Measurements from ENCODE around the gene RNF151.
"Not testable (repeated sequence)": the region's sequence is repeated elsewhere in the genome, so short reads cannot be mapped to it uniquely, and the experiment has no call there.

RNF151 gene, protein sequence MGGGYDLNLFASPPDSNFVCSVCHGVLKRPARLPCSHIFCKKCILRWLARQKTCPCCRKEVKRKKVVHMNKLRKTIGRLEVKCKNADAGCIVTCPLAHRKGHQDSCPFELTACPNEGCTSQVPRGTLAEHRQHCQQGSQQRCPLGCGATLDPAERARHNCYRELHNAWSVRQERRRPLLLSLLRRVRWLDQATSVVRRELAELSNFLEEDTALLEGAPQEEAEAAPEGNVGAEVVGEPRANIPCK

GRCh38 chr16:1966460-1966859 is at the start of gene RNF151:
Gene RNF151 (plus strand): TSS chr16:1966856. CDS start chr16:1966882, 26 bp downstream.
- DNase-seq, result no peak

GRCh38 chr16:1917056-1917664 is 49.5 kb upstream of the RNF151 start:
- no peak for DNase-seq

- DNase-seq, result no peak
Observed at GRCh38 chr16:1917665-1918350, 48.8 kb upstream of the RNF151 start.

DNA sequence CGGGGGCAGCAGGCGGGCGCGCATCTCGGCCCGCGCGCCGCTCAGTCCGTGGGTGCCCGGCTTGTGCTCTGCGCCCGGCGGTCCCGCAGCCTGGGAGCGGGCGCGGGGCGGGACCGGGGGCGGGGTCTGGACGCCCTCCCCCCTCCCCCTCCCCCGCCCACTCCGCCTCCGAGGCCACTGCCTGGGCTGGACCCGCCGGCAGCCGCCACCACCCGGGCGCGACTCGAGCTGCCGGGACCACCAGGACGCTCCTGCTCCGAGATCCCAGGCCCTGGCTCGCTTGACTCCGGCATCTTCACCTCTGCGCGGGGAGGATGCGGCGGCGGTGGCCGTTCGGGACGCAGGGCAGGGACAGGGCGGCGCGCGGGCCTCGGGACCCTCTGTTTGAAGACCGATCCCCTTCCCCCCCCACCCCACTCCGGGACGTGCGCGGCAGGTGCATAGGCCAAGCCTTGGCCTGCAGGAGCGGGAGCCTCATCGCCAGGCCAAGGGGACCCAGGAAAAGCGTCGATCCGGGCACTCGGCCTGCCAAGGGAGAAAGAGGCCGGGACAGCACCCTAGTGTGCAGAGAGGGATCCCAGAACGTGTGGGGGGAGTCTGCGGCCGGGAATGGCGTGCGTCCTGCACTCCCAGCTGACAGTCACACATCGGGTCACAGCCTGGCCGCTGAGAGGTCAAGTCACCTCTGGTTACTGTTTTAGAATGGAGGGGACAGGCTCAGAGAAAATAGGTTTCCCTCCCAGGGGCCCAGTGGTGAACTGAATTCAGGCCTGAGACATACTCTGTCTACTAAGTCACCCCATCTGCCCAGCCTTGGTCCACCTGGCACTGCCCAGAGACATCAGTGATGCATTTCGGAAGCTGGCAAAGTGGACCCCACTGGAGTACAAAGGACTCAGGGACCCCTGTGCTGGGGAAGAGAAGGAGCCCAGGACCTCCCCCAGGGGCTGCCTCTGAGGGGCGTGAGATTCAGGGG is 48.0 kb upstream of the RNF151 start, which contains the start of gene HS3ST6:
Gene HS3ST6, minus strand, starts transcription at position 65 of the 976 bp plus-strand sequence. CDS start 92 bp downstream, outside the sequence.
- DNase-seq, result no peak

- DNase-seq, result no peak
Observed at GRCh38 chr16:1919327-1919998, 47.2 kb upstream of the RNF151 start.

DNA sequence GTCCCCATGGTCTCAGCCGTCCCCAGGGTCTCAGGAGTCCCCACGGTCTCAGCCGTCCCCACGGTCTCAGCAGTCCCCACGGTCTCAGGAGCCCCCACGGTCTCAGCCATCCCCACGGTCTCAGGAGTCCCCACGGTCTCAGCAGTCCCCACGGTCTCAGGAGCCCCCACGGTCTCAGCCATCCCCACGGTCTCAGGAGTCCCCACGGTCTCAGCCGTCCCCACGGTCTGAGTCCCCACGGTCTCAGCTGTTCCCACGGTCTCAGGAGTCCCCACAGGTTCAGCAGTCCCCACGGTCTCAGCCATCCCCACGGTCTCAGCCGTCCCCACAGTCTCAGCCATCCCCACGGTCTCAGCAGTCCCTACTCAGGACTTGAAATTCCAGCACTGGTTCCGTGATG is 46.5 kb upstream of the RNF151 start:
- not testable (repeated sequence) for DNase-seq

- no peak for DNase-seq
Observed at GRCh38 chr16:1920727-1921171, 45.9 kb upstream of the RNF151 start.

- DNase-seq, result no peak
Observed at GRCh38 chr16:1922357-1922756, 44.3 kb upstream of the RNF151 start.

DNA sequence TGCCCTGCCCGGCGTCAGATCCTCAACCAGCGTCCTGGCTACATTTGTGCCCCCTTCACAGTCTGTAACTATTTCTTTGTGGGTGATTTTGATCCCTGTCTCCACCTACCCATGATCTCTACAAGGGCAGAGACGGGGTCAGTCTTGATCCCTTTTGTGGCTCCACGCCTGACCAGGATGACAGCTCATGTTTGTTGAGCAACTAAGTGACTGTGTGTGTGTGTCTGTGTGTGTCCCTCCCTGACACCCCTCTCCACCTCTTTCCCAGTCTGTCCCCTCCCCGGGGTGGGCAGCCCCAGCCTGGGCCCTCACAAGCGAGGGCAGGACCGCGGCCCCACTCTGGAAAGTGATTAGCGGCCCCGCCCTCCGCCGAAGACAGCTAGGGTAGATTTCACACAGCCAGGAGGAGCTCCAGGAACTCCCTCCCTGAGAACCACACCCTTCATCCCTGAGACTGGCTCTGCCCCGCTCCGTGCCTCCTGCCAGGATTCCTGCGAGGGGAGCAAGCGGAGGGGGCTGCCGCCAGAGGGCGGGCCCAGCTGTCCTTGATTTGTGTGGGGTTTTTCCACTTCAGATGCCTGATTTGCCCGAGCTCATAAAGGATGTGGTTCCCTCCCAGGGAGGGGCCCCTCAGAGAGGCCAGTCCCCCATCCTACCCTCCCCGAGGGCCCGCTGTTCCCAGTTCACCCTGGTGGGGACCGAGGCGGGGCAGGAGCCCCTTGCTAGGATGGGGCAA is 43.2 kb upstream of the RNF151 start:
- DNase-seq, result peak; percentile 35

DNA sequence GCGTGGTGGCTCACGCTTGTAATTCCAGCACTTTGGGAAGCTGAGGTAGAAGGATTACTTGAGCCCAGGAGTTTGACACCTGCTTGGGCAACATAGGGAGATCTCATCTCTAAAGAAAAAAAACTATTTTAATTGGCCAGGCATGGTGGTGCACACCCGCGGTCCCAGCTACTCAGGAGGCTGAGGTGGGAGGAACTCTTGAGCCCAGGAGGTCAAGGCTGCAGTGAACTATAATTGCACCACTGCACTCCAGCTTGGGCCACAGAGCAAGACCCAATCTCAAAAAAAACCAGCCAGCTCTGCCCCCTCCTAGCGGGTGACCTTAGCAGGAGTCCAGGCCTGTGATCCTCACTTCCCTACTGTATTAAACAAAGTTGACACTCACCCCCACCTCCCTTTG is 42.6 kb upstream of the RNF151 start:
- no peak for DNase-seq

DNA sequence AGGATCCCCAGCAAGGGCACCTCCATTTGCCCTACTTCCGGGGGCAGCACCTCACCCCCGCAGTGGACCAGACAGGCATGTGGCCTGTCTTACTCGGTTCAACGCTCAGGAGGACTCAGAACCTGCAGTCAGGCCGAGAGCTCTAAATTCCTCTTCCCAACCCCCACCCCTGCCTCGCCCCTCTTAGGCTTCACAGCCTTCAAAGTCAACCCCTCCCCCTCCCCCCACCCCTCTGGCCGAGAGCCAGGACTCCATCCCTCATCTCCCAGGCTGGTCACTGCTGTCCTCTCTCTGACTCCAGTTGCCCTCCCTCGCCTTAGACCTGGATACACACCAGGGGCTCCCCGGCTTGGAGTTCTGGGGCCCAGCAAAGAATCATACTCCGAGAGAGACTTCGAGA is 40.4 kb upstream of the RNF151 start:
- DNase-seq, result no peak

DNA sequence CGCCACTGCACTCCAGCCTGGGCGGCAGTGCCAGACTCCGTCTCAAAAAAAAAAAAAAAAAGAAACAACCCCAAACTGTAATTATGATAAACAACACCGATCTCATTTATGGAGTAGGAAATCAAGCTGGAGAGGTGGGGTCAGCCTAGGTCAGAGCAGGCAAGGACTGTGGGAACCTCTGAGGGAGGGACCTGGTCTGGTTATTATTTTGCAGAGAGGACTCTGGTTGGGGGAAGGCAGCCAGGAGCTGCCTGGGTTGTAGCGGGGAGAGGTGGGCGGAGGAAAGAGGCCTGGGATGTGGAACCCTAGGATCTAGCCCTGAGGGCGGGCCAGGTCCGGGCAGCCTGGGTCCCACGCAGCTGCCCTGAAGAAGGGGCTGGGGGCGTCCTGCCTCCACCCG is 37.6 kb upstream of the RNF151 start:
- DNase-seq, result no peak

- peak; percentile 96 for DNase-seq
Observed at GRCh38 chr16:1929578-1930337, 36.9 kb upstream of the RNF151 start.

- no peak for DNase-seq
Observed at GRCh38 chr16:1930338-1930720, 36.3 kb upstream of the RNF151 start.

GRCh38 chr16:1932050-1933028 is 34.3 kb upstream of the RNF151 start:
- DNase-seq, result no peak

GRCh38 chr16:1933097-1933661 is 33.5 kb upstream of the RNF151 start:
- DNase-seq, result no peak

DNA sequence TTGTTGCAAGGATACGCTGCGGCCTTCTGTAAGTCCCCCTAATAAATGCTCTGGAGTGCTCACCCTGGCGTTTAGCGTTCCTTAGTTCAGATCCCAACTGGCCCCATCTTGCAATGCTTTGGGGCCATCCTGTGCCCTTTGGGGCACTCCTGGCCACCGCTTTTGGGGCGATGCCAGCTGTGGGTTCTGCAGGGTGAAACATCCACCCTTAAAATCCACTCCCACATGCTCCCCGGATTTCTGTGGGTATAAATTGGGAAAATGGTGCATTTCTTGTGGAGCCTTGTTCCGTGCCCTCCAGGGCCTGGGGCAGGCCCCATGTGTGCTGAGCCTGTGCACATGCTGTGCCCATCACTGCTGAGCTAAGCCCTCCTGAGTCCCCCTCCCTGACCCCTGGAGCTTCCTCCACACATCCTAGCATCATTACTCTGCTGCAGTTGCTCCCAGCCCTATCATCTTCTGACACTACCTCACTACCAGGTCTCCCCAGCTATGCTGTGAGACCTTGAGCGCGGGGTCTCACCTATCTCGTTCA is 29.6 kb upstream of the RNF151 start:
- no peak for DNase-seq

DNA sequence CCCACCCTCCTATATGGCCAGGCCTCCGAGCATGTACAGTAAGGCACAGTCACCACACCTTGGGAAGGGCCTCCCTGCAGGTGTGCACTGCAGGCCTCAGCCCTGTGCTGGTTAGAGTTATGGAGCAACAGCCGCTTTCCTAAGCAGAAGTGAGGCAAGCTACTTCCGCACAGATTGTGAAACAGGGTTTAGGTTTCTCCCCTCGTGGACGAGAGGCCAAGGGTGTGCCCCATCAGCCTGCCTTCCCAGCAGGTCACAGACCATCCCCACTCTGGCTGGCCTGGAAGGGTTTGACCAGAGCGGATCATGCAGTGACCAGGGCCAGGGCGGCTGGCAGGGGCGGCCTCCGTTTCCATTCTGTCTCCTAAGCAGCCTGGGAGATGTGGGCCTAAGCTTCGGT is 28.3 kb upstream of the RNF151 start:
- no peak for DNase-seq

GRCh38 chr16:1938910-1939309 is 27.7 kb upstream of the RNF151 start:
- DNase-seq, result no peak
